H9 (cell line): ENCODE data around the gene RUNX2. TPM values are rescaled to one million over a fixed set of nuclear protein-coding genes. Genes with fewer than 3 reads are reported as not detected.

Experiments used
- DNase-seq: peaks from one replicate; pipeline ENCODE4 v3.0.0-alpha.2; 2017
- H2AFZ ChIP-seq: one replicate; pipeline ENCODE4 v1.6.1; 2013; ENCODE audit warnings: mild to moderate bottlenecking, low read length, control low read depth, moderate library complexity
- H2AK5ac ChIP-seq: 2 replicates; pipeline ENCODE4 v1.6.1; 2013; ENCODE audit warnings: low read length, control low read depth, mixed read lengths; ENCODE audit not compliant: insufficient read length
- H2BK120ac ChIP-seq: one replicate; pipeline ENCODE4 v1.6.1; 2013; ENCODE audit warnings: low read depth, mild to moderate bottlenecking, low read length, control low read depth, inconsistent platforms; ENCODE audit not compliant: poor library complexity, severe bottlenecking
- H2BK12ac ChIP-seq: 2 replicates; pipeline ENCODE4 v1.6.1; 2013; ENCODE audit warnings: low read length, control low read depth, mixed read lengths, low read depth; ENCODE audit not compliant: insufficient read length
- H2BK15ac ChIP-seq: 2 replicates; pipeline ENCODE4 v1.6.1; 2013; ENCODE audit warnings: low read depth, low read length, control low read depth
- H2BK20ac ChIP-seq: one replicate; pipeline ENCODE4 v1.6.1; 2013; ENCODE audit warnings: low read depth, mild to moderate bottlenecking, low read length, control low read depth, inconsistent platforms; ENCODE audit not compliant: poor library complexity, severe bottlenecking
- H2BK5ac ChIP-seq: 2 replicates; pipeline ENCODE4 v1.6.1; 2013; ENCODE audit warnings: low read length, control low read depth, mixed read lengths; ENCODE audit not compliant: insufficient read length
- H3K14ac ChIP-seq: 2 replicates; pipeline ENCODE4 v1.6.1; 2013; ENCODE audit warnings: low read length, control low read depth; ENCODE audit not compliant: insufficient read depth
- H3K18ac ChIP-seq: 2 replicates; pipeline ENCODE4 v1.6.1; 2013; ENCODE audit warnings: low read depth, mild to moderate bottlenecking, mixed read lengths, low read length, control low read depth; ENCODE audit not compliant: insufficient read length
- H3K23ac ChIP-seq: 2 replicates; pipeline ENCODE4 v1.6.1; 2013; ENCODE audit warnings: low read length, control low read depth, mixed read lengths, low read depth; ENCODE audit not compliant: insufficient read length
- H3K23me2 ChIP-seq: 2 replicates; pipeline ENCODE4 v1.6.1; 2013; ENCODE audit warnings: low read depth, mild to moderate bottlenecking, mixed read lengths, low read length, control low read depth; ENCODE audit not compliant: insufficient read length, poor library complexity, severe bottlenecking
- H3K27ac ChIP-seq: 2 replicates; pipeline ENCODE4 v1.5.1; 2013; ENCODE audit warnings: low read length, control low read depth, mixed read lengths, low read depth; ENCODE audit not compliant: insufficient read length
- H3K27me3 ChIP-seq: 2 replicates; pipeline ENCODE4 v1.6.1; 2013; ENCODE audit warnings: low read length, control low read depth, inconsistent platforms; ENCODE audit not compliant: insufficient read depth
- H3K4ac ChIP-seq: 2 replicates; pipeline ENCODE4 v1.6.1; 2013; ENCODE audit warnings: low read depth, mild to moderate bottlenecking, control low read depth, inconsistent platforms, low read length, moderate library complexity
- H3K4me1 ChIP-seq: 2 replicates; pipeline ENCODE4 v1.6.1; 2013; ENCODE audit warnings: low read length, control low read depth, inconsistent platforms; ENCODE audit not compliant: insufficient read depth
- H3K4me2 ChIP-seq: 2 replicates; pipeline ENCODE4 v1.6.1; 2013; ENCODE audit warnings: low read length, control low read depth, mixed read lengths; ENCODE audit not compliant: insufficient read length, insufficient read depth
- H3K56ac ChIP-seq: 2 replicates; pipeline ENCODE4 v1.6.1; 2013; ENCODE audit warnings: low read depth, mild to moderate bottlenecking, mixed read lengths, low read length, control low read depth; ENCODE audit not compliant: insufficient read length
- H3K79me1 ChIP-seq: 2 replicates; pipeline ENCODE4 v1.6.1; 2013; ENCODE audit warnings: low read depth, mild to moderate bottlenecking, moderate library complexity, low read length, control low read depth, inconsistent platforms; ENCODE audit not compliant: insufficient read depth, poor library complexity, severe bottlenecking
- H3K79me2 ChIP-seq: 2 replicates; pipeline ENCODE4 v1.6.1; 2013; ENCODE audit warnings: low read length, control low read depth, inconsistent platforms; ENCODE audit not compliant: insufficient read depth
- H3K9ac ChIP-seq: 2 replicates; pipeline ENCODE4 v1.6.1; 2013; ENCODE audit warnings: low read length, control low read depth, mixed read lengths; ENCODE audit not compliant: insufficient read length; ENCODE audit errors: extremely low read depth
- H3K9me3 ChIP-seq: one replicate; pipeline ENCODE4 v1.6.1; 2013; ENCODE audit warnings: low read depth, low read length, inconsistent platforms; ENCODE audit not compliant: control insufficient read depth
- H3T11ph ChIP-seq: one replicate; pipeline ENCODE4 v1.6.1; 2013; ENCODE audit warnings: mild to moderate bottlenecking, low read length, control low read depth, inconsistent platforms
- H4K20me1 ChIP-seq: one replicate; pipeline ENCODE4 v1.6.1; 2013; ENCODE audit not compliant: control insufficient read depth, insufficient read length, insufficient read depth
- H4K5ac ChIP-seq: 2 replicates; pipeline ENCODE4 v1.6.1; 2013; ENCODE audit warnings: low read depth, mild to moderate bottlenecking, mixed read lengths, low read length, control low read depth; ENCODE audit not compliant: insufficient read length
- H4K8ac ChIP-seq: replicated peaks from 2 replicates; pipeline ENCODE4 v1.6.1; 2013; ENCODE audit warnings: low read length, control low read depth, mixed read lengths, low read depth; ENCODE audit not compliant: insufficient read length
- H4K91ac ChIP-seq: 2 replicates; pipeline ENCODE4 v1.6.1; 2013; ENCODE audit warnings: low read depth, mild to moderate bottlenecking, moderate library complexity, mixed read lengths, low read length, control low read depth; ENCODE audit not compliant: insufficient read length
- H3K27ac Mint-ChIP-seq, 3 experiments: 2 replicates in 2 of 3; 3 replicates in 1 of 3; pipeline ENCODE4 v1.8.0; 2020 to 2021; ENCODE audit warnings: mixed read lengths in 3 of 3, mild to moderate bottlenecking in 1 of 3, moderate library complexity in 1 of 3
- H3K27me3 Mint-ChIP-seq: 2 replicates; pipeline ENCODE4 v1.8.0; 2021; ENCODE audit warnings: low read depth, mild to moderate bottlenecking, moderate library complexity, mixed read lengths
- H3K36me3 Mint-ChIP-seq, 3 experiments: 2 replicates in 2 of 3; 3 replicates in 1 of 3; pipeline ENCODE4 v1.8.0; 2020 to 2021; ENCODE audit warnings: low read depth in 3 of 3, mixed read lengths in 3 of 3; ENCODE audit not compliant: insufficient read depth in 1 of 3
- H3K4me1 Mint-ChIP-seq, 2 experiments: 2 replicates each; pipeline ENCODE4 v1.8.0; 2020; ENCODE audit warnings: mixed read lengths in 2 of 2
- H3K4me3 Mint-ChIP-seq, 2 experiments: 2 replicates in 1 of 2; 3 replicates in 1 of 2; pipeline ENCODE4 v1.8.0; 2020 to 2021; ENCODE audit warnings: mild to moderate bottlenecking in 2 of 2, mixed read lengths in 2 of 2, moderate library complexity in 1 of 2
- H3K9me3 Mint-ChIP-seq, 2 experiments: 2 replicates in 1 of 2; 3 replicates in 1 of 2; pipeline ENCODE4 v1.8.0; 2020; ENCODE audit warnings: mild to moderate bottlenecking in 2 of 2, mixed read lengths in 2 of 2, moderate library complexity in 1 of 2
- WGBS: extraction: QIAGEN DNeasy Blood & Tissue Kit; methylation state at CpG from one replicate; pipeline ENCODE4 v1.1.7; 2013; ENCODE audit warnings: missing lambda C conversion rate, low lambda C conversion rate, mixed read lengths; ENCODE audit not compliant: insufficient read length; ENCODE audit errors: extremely low coverage; 5-methylcytosine and 5-hydroxymethylcytosine counted together
- total RNA-seq: library from RNA; stranded (reverse); gene quantifications from 2 replicates; pipeline ENCODE4 v1.2.1, GENCODE V29; 2021
- TF ChIP-seq, protein P1 (sequence below): fragments of 200-600 bp; sonication (generic); conservative IDR thresholded peaks from 3 replicates; pipeline ENCODE4 v1.8.0; 2021; ENCODE audit warnings: antibody characterized with exemption, mild to moderate bottlenecking

Gene RUNX2
- total RNA-seq, 1 experiment from 2014 or later: 0.15 TPM

DNA sequence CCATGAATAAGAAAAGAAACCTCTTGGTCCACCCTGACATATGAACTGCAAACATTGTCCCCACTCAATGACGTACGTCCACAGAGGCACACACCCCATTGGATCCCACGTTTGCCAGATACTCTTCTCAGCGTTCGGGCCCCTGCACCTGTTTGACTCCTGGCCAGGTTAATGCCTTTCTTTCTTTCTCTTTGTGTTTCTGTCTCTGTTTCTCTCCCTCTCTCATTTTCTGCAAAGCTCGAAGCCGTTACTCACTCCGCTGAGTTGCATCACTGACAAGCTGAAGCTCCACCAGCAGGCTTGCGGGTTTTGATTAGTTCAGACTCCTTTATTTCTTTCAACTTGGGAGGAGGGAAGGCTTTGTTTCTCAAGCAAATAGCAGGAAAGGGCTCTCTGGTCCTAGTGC, 185.1 kb downstream of the RUNX2 start:
- Histone ChIP-seq H2BK5ac (no peak overlapping the region), H3T11ph (no peak overlapping the region), H3K18ac (no peak overlapping the region), H3K23me2 (no peaks in the 10 kb centered on the region), H3K56ac (no peak overlapping the region), H4K91ac (no peak overlapping the region), H3K27me3 (no peaks in the 10 kb centered on the region), H3K9ac (no peak overlapping the region), H2AK5ac (no peak overlapping the region), H3K79me1 (no peaks in the 10 kb centered on the region), H4K8ac (no peak overlapping the region), H3K79me2 (no peaks in the 10 kb centered on the region), H3K9me3 (no peaks in the 10 kb centered on the region), H3K23ac (no peak overlapping the region), H3K4me1 (peaks cover 4% of the 10 kb centered on the region; the same call in 1 of the 2 replicates), H3K4ac (no peak overlapping the region), H2BK15ac (no peak overlapping the region), H3K4me2 (no peak overlapping the region), H3K27ac (no peak overlapping the region), H2BK20ac (no peak overlapping the region), H4K20me1 (no peaks in the 10 kb centered on the region), H2AFZ (no peak overlapping the region), H3K14ac (no peak overlapping the region), H2BK12ac (no peak overlapping the region), H2BK120ac (no peak overlapping the region), H4K5ac (no peak overlapping the region)
- TF ChIP-seq, protein P1, sequence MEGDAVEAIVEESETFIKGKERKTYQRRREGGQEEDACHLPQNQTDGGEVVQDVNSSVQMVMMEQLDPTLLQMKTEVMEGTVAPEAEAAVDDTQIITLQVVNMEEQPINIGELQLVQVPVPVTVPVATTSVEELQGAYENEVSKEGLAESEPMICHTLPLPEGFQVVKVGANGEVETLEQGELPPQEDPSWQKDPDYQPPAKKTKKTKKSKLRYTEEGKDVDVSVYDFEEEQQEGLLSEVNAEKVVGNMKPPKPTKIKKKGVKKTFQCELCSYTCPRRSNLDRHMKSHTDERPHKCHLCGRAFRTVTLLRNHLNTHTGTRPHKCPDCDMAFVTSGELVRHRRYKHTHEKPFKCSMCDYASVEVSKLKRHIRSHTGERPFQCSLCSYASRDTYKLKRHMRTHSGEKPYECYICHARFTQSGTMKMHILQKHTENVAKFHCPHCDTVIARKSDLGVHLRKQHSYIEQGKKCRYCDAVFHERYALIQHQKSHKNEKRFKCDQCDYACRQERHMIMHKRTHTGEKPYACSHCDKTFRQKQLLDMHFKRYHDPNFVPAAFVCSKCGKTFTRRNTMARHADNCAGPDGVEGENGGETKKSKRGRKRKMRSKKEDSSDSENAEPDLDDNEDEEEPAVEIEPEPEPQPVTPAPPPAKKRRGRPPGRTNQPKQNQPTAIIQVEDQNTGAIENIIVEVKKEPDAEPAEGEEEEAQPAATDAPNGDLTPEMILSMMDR: no peak
- no CpG with 5 or more reads among the region's 9 CpGs for WGBS
- peaks cover 34 to 40% of the 10 kb centered on the region in 2 experiments for H3K4me1 Mint-ChIP-seq
- H3K27me3 Mint-ChIP-seq: no peaks in the 10 kb centered on the region
- H3K9me3 Mint-ChIP-seq: no peaks in the 10 kb centered on the region
- H3K4me3 Mint-ChIP-seq: no peak overlapping the region
- DNase-seq: no peak
- H3K27ac Mint-ChIP-seq: peak overlapping the region in 1 of 3 experiments; percentile 7; a peak in 1 of 7 replicates
- no peaks in the 10 kb centered on the region; a peak in 1 of 7 replicates for H3K36me3 Mint-ChIP-seq
